H1 (cell line): ENCODE data around the gene RPRD1A. TPM values are rescaled to one million over a fixed set of nuclear protein-coding genes. Genes with fewer than 3 reads are reported as not detected.

Source experiments
- CTCF ChIA-PET: fragments of 300-600 bp; sonication (Branson Sonifier 250); formaldehyde crosslinking; loops from one replicate; lab custom pipeline; 2021; ENCODE audit not compliant: partially characterized antibody; lab: Charles Lee
- POLR2A ChIA-PET: fragments of 300-600 bp; sonication (Branson Sonifier 250); formaldehyde crosslinking; loops from one replicate; lab custom pipeline; 2021; ENCODE audit warnings: inconsistent platforms; ENCODE audit not compliant: partially characterized antibody; lab: Charles Lee
- DNase-seq, 2 experiments: peaks; one replicate each; pipeline versions ENCODE4 v3.0.0 to v3.0.0-alpha.2; 2010 to 2022; ENCODE audit warnings: low spot score in 2 of 2, low read depth in 1 of 2, mixed read lengths in 1 of 2
- FAIRE-seq: peaks from 2 replicates; lab custom pipeline; 2011; peaks lifted over from hg19 to GRCh38; lab: Jason Lieb, UNC
- H2AFZ ChIP-seq: 2 replicates; pipeline ENCODE4 v1.8.1; 2012; ENCODE audit warnings: low read length, inconsistent platforms
- H2AK5ac ChIP-seq: 2 replicates; pipeline ENCODE4 v1.6.1; 2013; ENCODE audit warnings: low read depth, low read length
- H2BK120ac ChIP-seq: replicated peaks from 2 replicates; pipeline ENCODE3; 2013; ENCODE audit warnings: low read depth, low read length, inconsistent platforms
- H2BK12ac ChIP-seq: 2 replicates; pipeline ENCODE4 v1.6.1; 2013; ENCODE audit warnings: low read depth, low read length
- H2BK15ac ChIP-seq: 2 replicates; pipeline ENCODE4 v1.6.1; 2013; ENCODE audit warnings: low read length
- H2BK20ac ChIP-seq: 2 replicates; pipeline ENCODE4 v1.6.1; 2013; ENCODE audit warnings: low read length
- H2BK5ac ChIP-seq: 2 replicates; pipeline ENCODE4 v1.6.1; 2013; ENCODE audit warnings: low read depth, low read length
- H3K14ac ChIP-seq: 2 replicates; pipeline ENCODE4 v1.6.1; 2013; ENCODE audit warnings: inconsistent platforms; ENCODE audit not compliant: insufficient read length
- H3K18ac ChIP-seq: 2 replicates; pipeline ENCODE4 v1.6.1; 2013; ENCODE audit warnings: low read length; ENCODE audit errors: extremely low read depth
- H3K23ac ChIP-seq: 2 replicates; pipeline ENCODE4 v1.6.1; 2013; ENCODE audit warnings: inconsistent platforms; ENCODE audit not compliant: insufficient read length
- H3K23me2 ChIP-seq: 2 replicates; pipeline ENCODE4 v1.6.1; 2013; ENCODE audit warnings: low read depth, low read length
- H3K27ac ChIP-seq: 2 replicates; pipeline ENCODE4 v1.6.1; 2011; ENCODE audit warnings: low read depth, low read length, inconsistent platforms
- H3K27me3 ChIP-seq, 4 experiments: replicated peaks in 1 of 4; 1 replicate in 1 of 4; 2 replicates in 3 of 4; pipeline versions ENCODE4 v1.6.1 to v1.8.1; 2011 to 2013; ENCODE audit warnings: low read length in 3 of 4, mild to moderate bottlenecking in 3 of 4, inconsistent platforms in 2 of 4, mixed read lengths in 2 of 4, moderate library complexity in 1 of 4; ENCODE audit not compliant: control insufficient read depth in 3 of 4, insufficient read depth in 3 of 4; ENCODE audit errors: extremely low read depth in 1 of 4
- H3K36me3 ChIP-seq, 4 experiments: 2 replicates each; pipeline versions ENCODE4 v1.6.1 to v1.8.1; 2011 to 2013; ENCODE audit warnings: mild to moderate bottlenecking in 4 of 4, low read length in 3 of 4, moderate library complexity in 2 of 4, control low read depth in 1 of 4, inconsistent platforms in 1 of 4; ENCODE audit not compliant: insufficient read depth in 4 of 4, control insufficient read depth in 2 of 4
- H3K4ac ChIP-seq: replicated peaks from 2 replicates; pipeline ENCODE3; 2013; ENCODE audit warnings: low read length, low read depth, mixed read lengths, inconsistent platforms; ENCODE audit not compliant: insufficient read length
- H3K4me1 ChIP-seq, 4 experiments: replicated peaks in 1 of 4; 1 replicate in 1 of 4; 2 replicates in 3 of 4; pipeline versions ENCODE4 v1.6.1 to v1.8.1; 2011 to 2013; ENCODE audit warnings: low read length in 3 of 4, inconsistent platforms in 2 of 4, mixed read lengths in 1 of 4; ENCODE audit not compliant: insufficient read depth in 4 of 4, control insufficient read depth in 3 of 4
- H3K4me2 ChIP-seq, 2 experiments: 2 replicates each; pipeline versions ENCODE4 v1.6.1 to v1.8.1; 2011 to 2013; ENCODE audit warnings: low read depth in 2 of 2, low read length in 2 of 2, control low read depth in 1 of 2, inconsistent platforms in 1 of 2, mild to moderate bottlenecking in 1 of 2; ENCODE audit not compliant: insufficient read depth in 1 of 2
- H3K4me3 ChIP-seq, 4 experiments: fragments of 200-600, 300-600 bp in 1 of 4; sonication (generic), shearing (Covaris generic), sonication (Bioruptor Twin) in 1 of 4; 2 replicates each; pipeline versions ENCODE4 v1.5.1 to v1.8.1; 2011 to 2016; ENCODE audit warnings: low read length in 4 of 4, low read depth in 3 of 4, control low read depth in 2 of 4, inconsistent platforms in 2 of 4, mild to moderate bottlenecking in 2 of 4, mixed read lengths in 1 of 4, moderate library complexity in 1 of 4; ENCODE audit not compliant: insufficient read depth in 2 of 4; ENCODE audit errors: extremely low read depth in 1 of 4
- H3K56ac ChIP-seq: replicated peaks from 2 replicates; pipeline ENCODE3; 2013; ENCODE audit warnings: low read depth, mild to moderate bottlenecking, mixed read lengths, low read length, inconsistent platforms; ENCODE audit not compliant: insufficient read length
- H3K79me1 ChIP-seq: 2 replicates; pipeline ENCODE4 v1.6.1; 2013; ENCODE audit warnings: low read depth, low read length, control low read depth
- H3K79me2 ChIP-seq, 2 experiments: 2 replicates each; pipeline versions ENCODE4 v1.6.1 to v1.8.1; 2012 to 2013; ENCODE audit warnings: low read length in 2 of 2, mild to moderate bottlenecking in 2 of 2, inconsistent platforms in 1 of 2; ENCODE audit not compliant: insufficient read depth in 2 of 2, control insufficient read depth in 1 of 2
- H3K9ac ChIP-seq, 4 experiments: replicated peaks in 1 of 4; 1 replicate in 1 of 4; 2 replicates in 3 of 4; pipeline versions ENCODE4 v1.6.1 to v1.8.1; 2011 to 2013; ENCODE audit warnings: low read depth in 3 of 4, low read length in 3 of 4, control low read depth in 2 of 4, mild to moderate bottlenecking in 2 of 4, moderate library complexity in 2 of 4, inconsistent platforms in 1 of 4; ENCODE audit errors: extremely low read depth in 1 of 4
- H3K9me3 ChIP-seq, 2 experiments: 2 replicates each; pipeline versions ENCODE4 v1.6.1 to v1.8.1; 2012 to 2013; ENCODE audit warnings: mild to moderate bottlenecking in 2 of 2, moderate library complexity in 2 of 2, control low read depth in 1 of 2, inconsistent platforms in 1 of 2, low read depth in 1 of 2, low read length in 1 of 2, mixed read lengths in 1 of 2; ENCODE audit not compliant: insufficient read depth in 2 of 2
- H4K20me1 ChIP-seq, 2 experiments: replicated peaks in 1 of 2; 2 replicates each; pipeline versions ENCODE3 to v1.8.1; 2011 to 2013; ENCODE audit warnings: inconsistent platforms in 2 of 2, low read length in 2 of 2, mild to moderate bottlenecking in 1 of 2; ENCODE audit not compliant: insufficient read depth in 2 of 2, control insufficient read depth in 1 of 2
- H4K5ac ChIP-seq: 2 replicates; pipeline ENCODE4 v1.6.1; 2013; ENCODE audit warnings: low read length, low read depth, mixed read lengths, inconsistent platforms; ENCODE audit not compliant: insufficient read length
- H4K8ac ChIP-seq: 2 replicates; pipeline ENCODE4 v1.8.0; 2013; ENCODE audit warnings: mild to moderate bottlenecking, moderate library complexity, low read length, inconsistent platforms; ENCODE audit not compliant: insufficient read depth; ENCODE audit errors: extremely low read depth
- H4K91ac ChIP-seq: replicated peaks from 2 replicates; pipeline ENCODE3; 2013; ENCODE audit warnings: low read length, mixed read lengths, inconsistent platforms; ENCODE audit not compliant: insufficient read length
- ATF2 ChIP-seq: IDR thresholded peaks from 2 replicates; pipeline ENCODE4 v1.6.1; 2012; ENCODE audit warnings: low read length, inconsistent platforms
- EZH2 ChIP-seq: fragments of 200-600 bp; sonication (generic); IDR thresholded peaks from 2 replicates; pipeline ENCODE4 v1.7.1; 2012; ENCODE audit warnings: low read depth, mild to moderate bottlenecking, moderate library complexity, low read length, inconsistent platforms; ENCODE audit not compliant: severe bottlenecking
- GABPA ChIP-seq: IDR thresholded peaks from 2 replicates; pipeline ENCODE4 v1.6.1; 2011; ENCODE audit warnings: mild to moderate bottlenecking, low read length, moderate library complexity, borderline replicate concordance; ENCODE audit not compliant: insufficient read depth
- JUND ChIP-seq: IDR thresholded peaks from 2 replicates; pipeline ENCODE4 v1.6.1; 2011; ENCODE audit warnings: mild to moderate bottlenecking, improper control_type of control experiment, low read length
- SIN3A ChIP-seq, 2 experiments: IDR thresholded peaks in 1 of 2; conservative IDR thresholded peaks in 1 of 2; 2 replicates each; pipeline ENCODE4 v1.6.1; 2011 to 2012; ENCODE audit warnings: low read length in 2 of 2, improper control_type of control experiment in 1 of 2, low read depth in 1 of 2, mild to moderate bottlenecking in 1 of 2
- SIX5 ChIP-seq: IDR thresholded peaks from 2 replicates; pipeline ENCODE4 v1.6.1; 2011; ENCODE audit warnings: mild to moderate bottlenecking, low read depth, low read length
- TAF1 ChIP-seq: IDR thresholded peaks from 2 replicates; pipeline ENCODE4 v1.6.1; 2011; ENCODE audit warnings: mild to moderate bottlenecking, low read depth, low read length
- TEAD4 ChIP-seq: IDR thresholded peaks from 2 replicates; pipeline ENCODE4 v1.6.1; 2012; ENCODE audit warnings: low read depth, low read length, inconsistent platforms, mixed read lengths
- YY1 ChIP-seq: IDR thresholded peaks from 2 replicates; pipeline ENCODE4 v1.6.1; 2011; ENCODE audit warnings: low read depth, mild to moderate bottlenecking, low read length
- polyA plus RNA-seq, 7 experiments: library from polyadenylated mRNA; depleted of rRNA in 3 of 7; stranded (reverse) in 5 of 7; unstranded in 2 of 7; fragments of >200 nt in 5 of 7; fragments of 200-250 nt in 2 of 7; gene quantifications; 1 replicate in 5 of 7; 2 replicates in 1 of 7; 4 replicates in 1 of 7; pipeline versions ENCODE4 v1.2.1 to v1.2.3, GENCODE V29; 2011 to 2013; ENCODE audit warnings: missing spikeins in 2 of 7, mixed read lengths in 2 of 7
- total RNA-seq: library from RNA; stranded (reverse); fragmentation: NEBNext Ultra II Directional; extraction: Animal tissue kit (Norgen Biotek cat#: 25700); gene quantifications from 2 replicates; pipeline ENCODE4 v1.2.1, GENCODE V29; 2021

The RPRD1A gene
- total and polyA plus RNA-seq, 2 of the 8 experiments (the other 6 are each of a cell fraction or from before 2014, with no cell fraction given) = 40.5 to 106 TPM

- no peak overlapping the region for H2BK5ac ChIP-seq
- H4K5ac ChIP-seq = no peak overlapping the region
- peaks cover 0 to 5% (median 3%) of the 10 kb centered on the region in 4 experiments; a peak in 4 of 7 replicates for H3K4me1 ChIP-seq
- no peak overlapping the region for H3K18ac ChIP-seq
- H2AK5ac ChIP-seq = no peak overlapping the region
- no peak overlapping the region for H2BK12ac ChIP-seq
- TF ChIP-seq SIX5 (no peak), YY1 (no peak), JUND (no peak), TAF1 (no peak), GABPA (no peak), EZH2 (no peak), SIN3A (conservative IDR thresholded peaks at IDR 0.05 in 1 of 2, IDR thresholded peaks at IDR 0.05 in 1 of 2; ENCODE audit: low read depth in 1 of 2, low read length in 2 of 2) (no peak), TEAD4 (no peak), ATF2 (no peak)
- TF ChIP-seq, all 59 proteins: peak for 0
- H2AFZ ChIP-seq = no peak overlapping the region
- peaks cover 40 to 100% of the 10 kb centered on the region in 2 experiments for H3K79me2 ChIP-seq
- no peak overlapping the region for H3K23ac ChIP-seq
- DNase-seq (no peak), FAIRE-seq (no peak)
- no peak overlapping the region for H2BK20ac ChIP-seq
- 0 out of 4 replicates have a peak, but pooled peaks cover 0 to 6% of the 10 kb centered on the region in 2 experiments for H3K9me3 ChIP-seq
- ChIA-PET POLR2A (no interaction called here), CTCF (interaction anchor here (0.6 kb wide), 1 partner anchor 905 kb away, joined by 3 read pairs; no protein-coding TSS in a partner anchor)
- no peaks in the 10 kb centered on the region; the same call in 1 of the 2 replicates for H3K23me2 ChIP-seq
- no peak overlapping the region for H3K27ac ChIP-seq
- no peak overlapping the region for H4K91ac ChIP-seq
- H3K9ac ChIP-seq = no peak overlapping the region
- H3K56ac ChIP-seq = no peak overlapping the region
- H3K36me3 ChIP-seq = no peaks in the 10 kb centered on the region; a peak in 3 of 8 replicates
- H3K27me3 ChIP-seq = no peaks in the 10 kb centered on the region
- no peak overlapping the region for H3K4me3 ChIP-seq
- no peak overlapping the region for H2BK15ac ChIP-seq
- H3K4ac ChIP-seq = no peak overlapping the region
- no peak overlapping the region for H2BK120ac ChIP-seq
- H3K4me2 ChIP-seq = no peak overlapping the region; a peak in 1 of 4 replicates
- peaks cover 8% of the 10 kb centered on the region; the same call in 1 of the 2 replicates for H3K79me1 ChIP-seq
- no peak overlapping the region for H4K8ac ChIP-seq
- peaks cover 9 to 18% of the 10 kb centered on the region in 2 experiments for H4K20me1 ChIP-seq
- H3K14ac ChIP-seq = no peak overlapping the region
Measured at GRCh38 chr18:36050479-36050878, 16.9 kb downstream of the RPRD1A start.
